Metanephros (tissue), 1 donor: Measurements from ENCODE around the gene HBP1. TPM values are rescaled to one million over a fixed set of nuclear protein-coding genes. Genes with fewer than 3 reads are reported as not detected.

ENCODE experiments used
- total RNA-seq: library from RNA; depleted of rRNA; stranded (reverse); fragments of >200 nt; gene quantifications from one replicate; pipeline ENCODE4 v1.2.3, GENCODE V29; 2014

HBP1 gene, protein sequence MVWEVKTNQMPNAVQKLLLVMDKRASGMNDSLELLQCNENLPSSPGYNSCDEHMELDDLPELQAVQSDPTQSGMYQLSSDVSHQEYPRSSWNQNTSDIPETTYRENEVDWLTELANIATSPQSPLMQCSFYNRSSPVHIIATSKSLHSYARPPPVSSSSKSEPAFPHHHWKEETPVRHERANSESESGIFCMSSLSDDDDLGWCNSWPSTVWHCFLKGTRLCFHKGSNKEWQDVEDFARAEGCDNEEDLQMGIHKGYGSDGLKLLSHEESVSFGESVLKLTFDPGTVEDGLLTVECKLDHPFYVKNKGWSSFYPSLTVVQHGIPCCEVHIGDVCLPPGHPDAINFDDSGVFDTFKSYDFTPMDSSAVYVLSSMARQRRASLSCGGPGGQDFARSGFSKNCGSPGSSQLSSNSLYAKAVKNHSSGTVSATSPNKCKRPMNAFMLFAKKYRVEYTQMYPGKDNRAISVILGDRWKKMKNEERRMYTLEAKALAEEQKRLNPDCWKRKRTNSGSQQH
- 139 TPM for total RNA-seq

DNA sequence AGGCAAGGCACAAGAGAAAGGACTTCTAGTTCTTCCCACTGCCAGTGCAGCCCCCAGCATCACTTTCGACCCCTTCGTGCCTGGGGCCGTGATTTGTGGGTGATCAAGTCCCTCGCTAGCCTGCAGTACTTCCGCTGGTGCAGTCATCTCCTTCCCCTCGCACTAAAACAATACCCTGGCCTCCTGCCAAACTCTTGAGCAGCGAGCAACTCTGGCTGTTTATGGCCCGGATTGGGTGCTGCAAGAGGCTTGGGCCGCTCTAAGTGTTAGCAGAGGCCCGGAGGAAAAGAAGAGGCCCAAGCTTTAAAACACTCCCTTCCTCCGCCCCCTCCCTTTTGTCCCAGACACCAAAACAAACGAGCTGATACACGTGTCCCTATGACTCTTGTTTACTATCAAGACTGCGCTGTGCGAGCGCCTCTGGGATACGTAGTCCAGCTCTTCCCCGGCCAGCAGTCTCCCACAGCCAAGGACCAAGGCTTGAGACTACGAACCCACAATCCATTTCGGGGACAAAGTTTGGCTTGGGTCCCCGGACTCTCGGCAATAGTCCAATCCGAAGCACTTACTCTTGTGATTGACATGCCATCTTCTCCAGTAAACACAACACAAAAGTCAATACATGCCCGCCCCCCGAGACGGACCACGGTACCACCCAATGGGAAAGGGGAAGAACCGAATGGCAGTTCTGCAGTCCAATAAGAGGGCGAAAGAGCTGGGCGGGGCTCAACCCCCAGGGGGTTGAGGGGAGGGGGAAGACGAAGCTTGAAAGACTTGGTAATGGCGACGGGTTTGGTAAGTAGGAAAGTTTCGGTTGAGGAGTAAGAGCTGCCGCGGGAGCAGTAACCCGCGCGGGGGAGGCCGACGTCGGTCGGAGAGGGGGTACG, at the start of gene HBP1:
Gene HBP1, plus strand, starts transcription at position 771 of the 887 bp plus-strand sequence. CDS start 10,891 bp downstream, outside the sequence.

Other genes starting within 250 kb of the HBP1 start
- gene PRKAR2B, start 124.3 kb upstream of the HBP1 start, total RNA-seq, result 24.5 TPM